Right lobe of liver (tissue), 6 donors: ENCODE data around the gene BRD3. TPM values are rescaled to one million over a fixed set of nuclear protein-coding genes. Genes with fewer than 3 reads are reported as not detected.

ENCODE experiments used
- ATAC-seq, 4 donors: fragments of 200-7000 bp; cut with Tn5 transposase; one replicate each; pipeline ENCODE4 v1.9.1; 2020; ENCODE audit warnings: mild to moderate bottlenecking in 4 of 4, moderate library complexity in 4 of 4
- DNase-seq, 3 donors: peaks; one replicate each; pipeline ENCODE4 v3.0.0-alpha.2; 2020
- H3K27ac ChIP-seq, 3 donors: fragments of 200-600 bp; one replicate each; pipeline ENCODE4 v1.8.0; 2022
- H3K27me3 ChIP-seq, 2 donors: fragments of 200-600 bp; one replicate each; pipeline ENCODE4 v1.8.0; 2022
- H3K36me3 ChIP-seq, 4 donors: fragments of 200-600 bp; sonication (generic) in 1 of 4; one replicate each; pipeline versions ENCODE4 v1.5.1 to v1.8.0; 2017 to 2022; ENCODE audit warnings: control low read depth in 1 of 4
- H3K4me1 ChIP-seq, 4 donors: fragments of 200-600 bp; sonication (generic) in 1 of 4; one replicate each; pipeline versions ENCODE4 v1.5.1 to v1.8.0; 2017 to 2022; ENCODE audit warnings: control low read depth in 1 of 4
- H3K4me3 ChIP-seq, 3 donors: fragments of 200-600 bp; one replicate each; pipeline ENCODE4 v1.8.0; 2022
- H3K9me3 ChIP-seq, 4 donors: fragments of 200-600 bp; sonication (generic) in 1 of 4; one replicate each; pipeline versions ENCODE4 v1.5.1 to v1.8.0; 2017 to 2022; ENCODE audit warnings: control low read depth in 1 of 4
- POLR2A ChIP-seq: fragments of 450-650 bp; IDR thresholded peaks from one replicate; pipeline ENCODE4 v1.6.1; 2017; ENCODE audit warnings: antibody characterized with exemption, mild to moderate bottlenecking
- WGBS: methylation state at CpG from one replicate; pipeline ENCODE4 v1.1.6; 2018; ENCODE audit warnings: low coverage, low lambda C conversion rate; ENCODE audit not compliant: insufficient coverage; ENCODE audit errors: missing lambda C conversion rate; 5-methylcytosine and 5-hydroxymethylcytosine counted together
- intact Hi-C, 2 donors: fragments of 100-400 bp; cut with DNase I; formaldehyde crosslinking; loops; one replicate each; pipeline versions ENCODE4 v1.11.2 to v1.14.1; 2022
- total RNA-seq, 6 experiments: library from RNA; depleted of rRNA in 2 of 6; stranded (reverse); fragments of >200 nt in 2 of 6; fragmentation: NEBNext Ultra II Directional in 3 of 6; extraction: Animal tissue kit (Norgen Biotek cat#: 25700) in 3 of 6; gene quantifications; one replicate each; pipeline versions ENCODE4 v1.1.0 to v1.2.4, GENCODE V29; 2016 to 2023
- TF ChIP-seq, protein P1 (sequence below), 4 donors: fragments of 200-600 bp in 3 of 4; fragments of 450-650 bp in 1 of 4; IDR thresholded peaks; one replicate each; pipeline versions ENCODE4 v1.5.1 to v1.8.0; 2016 to 2022; ENCODE audit warnings: antibody characterized with exemption in 4 of 4, mild to moderate bottlenecking in 2 of 4
- donor health status: DM: no; HTN: yes; CAD: no.
- donor health status: DM: no; HTN: no; CAD: no.
- donor health status: DM: no; HTN: no; CAD: no.
- donor health status: DM: no; HTN: yes; CAD: no.
- donor health status: DM: no; HTN: yes; CAD: no.

BRD3 gene
- total RNA-seq, 6 experiments from 2014 or later = 10.7 to 25.4 (median 21.1) TPM

DNA sequence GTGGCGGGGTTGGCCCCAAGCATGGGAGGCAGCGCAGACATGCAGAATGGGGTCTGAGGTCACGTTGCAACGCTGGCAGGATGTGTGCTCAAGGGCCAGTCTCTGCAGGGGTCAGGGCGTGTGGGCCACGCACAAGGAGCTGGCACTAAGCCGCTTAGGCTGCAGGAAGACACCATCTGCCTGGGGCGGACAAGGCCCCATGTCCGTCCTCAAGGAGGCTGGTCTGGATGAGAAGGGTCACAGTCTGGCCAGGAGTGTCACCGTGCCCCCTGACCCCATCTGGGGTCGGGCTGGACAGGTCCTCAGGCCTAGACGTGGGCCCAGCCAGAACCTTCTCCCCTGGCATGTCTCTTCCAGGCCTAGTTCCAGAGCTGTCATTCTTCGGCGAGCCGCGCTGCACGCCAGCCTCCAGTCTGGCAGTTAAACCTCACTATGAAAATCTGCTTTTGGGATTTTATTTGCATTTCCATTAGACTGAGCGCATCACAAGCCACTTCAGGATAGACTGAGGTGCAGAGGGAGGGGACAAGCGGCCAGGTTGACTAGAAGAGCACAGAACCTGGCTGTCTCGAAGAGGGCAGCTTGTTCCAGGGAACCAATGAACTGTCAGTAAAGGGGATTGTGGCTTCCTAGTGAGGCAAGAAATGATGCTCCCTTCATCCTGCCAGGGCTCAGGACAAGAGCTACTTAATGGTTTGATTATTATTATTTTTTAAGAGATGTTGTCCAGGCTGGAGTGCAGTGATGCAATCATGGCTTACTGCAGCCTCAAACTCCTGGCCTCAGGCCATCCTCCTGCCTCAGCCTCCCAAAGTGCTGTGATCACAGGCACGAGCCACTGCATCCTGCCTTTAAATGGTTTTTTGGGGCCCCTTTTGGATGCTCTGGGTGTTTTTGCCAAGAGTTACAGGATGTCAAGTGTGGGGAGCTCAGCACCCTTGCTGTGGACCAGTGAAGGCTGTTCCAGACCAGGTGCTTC, 38.3 kb downstream of the BRD3 start:
- DNase-seq = peak in 2 of 3 donors; percentile 19 to 56
- WGBS = 85% methylated on average over 5 of the region's 21 CpGs
- Histone ChIP-seq H3K36me3 (peaks cover 0 to 41% (median 19%) of the 10 kb centered on the region in 4 donors), H3K27ac (peak overlapping the region in 2 of 3 donors; percentile 40 to 48), H3K4me3 (no peak overlapping the region), H3K9me3 (no peaks in the 10 kb centered on the region), H3K4me1 (peaks cover 0 to 31% (median 9%) of the 10 kb centered on the region in 4 donors), H3K27me3 (no peaks in the 10 kb centered on the region)
- no peak for ATAC-seq
- TF ChIP-seq POLR2A = no peak
- TF ChIP-seq, protein P1, sequence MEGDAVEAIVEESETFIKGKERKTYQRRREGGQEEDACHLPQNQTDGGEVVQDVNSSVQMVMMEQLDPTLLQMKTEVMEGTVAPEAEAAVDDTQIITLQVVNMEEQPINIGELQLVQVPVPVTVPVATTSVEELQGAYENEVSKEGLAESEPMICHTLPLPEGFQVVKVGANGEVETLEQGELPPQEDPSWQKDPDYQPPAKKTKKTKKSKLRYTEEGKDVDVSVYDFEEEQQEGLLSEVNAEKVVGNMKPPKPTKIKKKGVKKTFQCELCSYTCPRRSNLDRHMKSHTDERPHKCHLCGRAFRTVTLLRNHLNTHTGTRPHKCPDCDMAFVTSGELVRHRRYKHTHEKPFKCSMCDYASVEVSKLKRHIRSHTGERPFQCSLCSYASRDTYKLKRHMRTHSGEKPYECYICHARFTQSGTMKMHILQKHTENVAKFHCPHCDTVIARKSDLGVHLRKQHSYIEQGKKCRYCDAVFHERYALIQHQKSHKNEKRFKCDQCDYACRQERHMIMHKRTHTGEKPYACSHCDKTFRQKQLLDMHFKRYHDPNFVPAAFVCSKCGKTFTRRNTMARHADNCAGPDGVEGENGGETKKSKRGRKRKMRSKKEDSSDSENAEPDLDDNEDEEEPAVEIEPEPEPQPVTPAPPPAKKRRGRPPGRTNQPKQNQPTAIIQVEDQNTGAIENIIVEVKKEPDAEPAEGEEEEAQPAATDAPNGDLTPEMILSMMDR (IDR thresholded peaks at IDR 0.05) = no peak
- intact Hi-C loops = no loop called here

DNA sequence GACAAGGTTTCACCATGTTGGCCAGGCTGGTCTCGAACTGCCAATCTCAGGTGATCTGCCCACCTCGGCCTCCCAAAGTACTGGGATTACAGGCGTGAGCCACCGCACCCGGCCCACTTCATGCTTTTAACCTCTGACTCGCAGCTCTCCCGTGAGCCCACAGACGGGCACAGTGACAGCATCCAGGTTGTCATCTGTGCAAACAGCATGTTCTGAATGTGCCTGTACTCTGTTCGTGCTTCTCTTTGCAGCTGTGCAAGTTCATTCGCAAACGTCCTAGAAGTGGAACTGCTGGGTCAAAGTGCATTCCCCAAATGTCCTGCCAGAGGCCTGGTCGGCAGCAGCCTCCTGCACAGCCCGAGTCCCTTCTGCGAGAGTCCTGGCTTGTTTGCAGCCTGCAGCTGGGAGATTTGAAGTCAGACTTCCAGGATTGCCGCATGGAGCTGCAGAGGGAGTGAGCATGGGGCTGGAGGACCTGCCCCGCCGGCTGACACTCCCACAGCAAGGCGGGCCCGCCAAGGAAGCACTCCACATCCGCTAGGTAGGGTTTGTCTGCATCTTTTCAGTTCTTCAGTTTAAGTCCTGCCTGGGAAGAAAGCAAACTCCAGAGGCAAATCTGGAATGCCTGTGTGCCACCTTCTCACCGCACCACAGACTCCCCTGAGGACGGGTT, 39.1 kb downstream of the BRD3 start:
- DNase-seq (peak in 2 of 3 donors; percentile 73 to 88), ATAC-seq (peak; percentile 21 to 57 (median 39))
- no peaks in the 10 kb centered on the region for H3K9me3 ChIP-seq
- H3K36me3 ChIP-seq = peaks cover 0 to 33% (median 14%) of the 10 kb centered on the region in 4 donors
- TF ChIP-seq, protein P1 (IDR thresholded peaks at IDR 0.05) = no peak
- peak overlapping the region in 2 of 3 donors; percentile 40 to 48 for H3K27ac ChIP-seq
- no peak overlapping the region for H3K4me3 ChIP-seq
- H3K4me1 ChIP-seq = peaks cover 0 to 31% (median 9%) of the 10 kb centered on the region in 4 donors
- 30% methylated on average over 3 of the region's 22 CpGs for WGBS
- H3K27me3 ChIP-seq = no peaks in the 10 kb centered on the region
- intact Hi-C loops = no loop called here

DNA sequence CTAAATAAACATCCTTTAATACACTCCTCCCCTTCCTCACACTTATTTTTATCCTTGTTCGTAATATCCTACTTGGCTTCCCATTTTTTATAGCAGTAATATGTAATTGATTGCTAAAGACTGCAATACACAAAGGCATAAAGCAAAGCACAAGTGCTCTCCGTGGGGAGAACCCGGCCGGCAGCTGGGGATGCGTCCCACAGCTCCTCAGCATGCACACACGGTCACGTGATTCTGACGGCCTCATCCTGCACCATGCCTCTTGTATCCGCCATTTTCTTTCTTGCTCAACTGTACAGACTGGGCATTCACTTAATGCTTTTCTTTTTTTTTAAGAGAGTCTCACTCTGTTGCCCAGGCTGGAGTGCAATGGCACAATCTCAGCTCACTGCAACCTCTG, 39.8 kb downstream of the BRD3 start:
- ATAC-seq = no peak
- Histone ChIP-seq H3K27ac (peak overlapping the region in 1 of 3 donors; percentile 48), H3K4me1 (peaks cover 0 to 31% (median 9%) of the 10 kb centered on the region in 4 donors), H3K27me3 (no peaks in the 10 kb centered on the region), H3K9me3 (no peaks in the 10 kb centered on the region), H3K36me3 (peaks cover 0 to 28% (median 11%) of the 10 kb centered on the region in 4 donors), H3K4me3 (no peak overlapping the region)
- intact Hi-C loops = no loop called here
- 95% methylated on average over 8 of the region's 9 CpGs for WGBS
- TF ChIP-seq, protein P1 (IDR thresholded peaks at IDR 0.05) = no peak
- DNase-seq = peak in 1 of 3 donors; percentile 25

DNA sequence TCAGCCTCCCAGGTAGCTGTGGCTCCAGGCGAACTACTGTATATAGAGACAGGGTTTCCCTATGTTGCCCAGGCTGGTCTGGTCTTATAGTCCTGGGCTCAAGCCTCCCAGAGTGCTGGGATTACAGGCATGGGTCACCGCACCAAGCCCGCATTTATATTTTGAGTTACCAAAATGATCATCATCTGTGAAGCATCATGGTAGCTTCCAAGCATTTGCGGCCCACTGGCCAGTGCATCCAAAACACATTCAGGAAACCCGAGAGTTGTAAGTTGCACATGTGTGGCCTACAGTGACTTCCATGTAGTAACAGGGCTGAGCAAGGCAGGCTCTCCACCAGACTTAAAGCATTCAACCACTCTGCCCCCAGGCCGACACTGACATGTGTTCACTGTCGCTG, 40.3 kb downstream of the BRD3 start:
- TF ChIP-seq POLR2A = no peak
- TF ChIP-seq, protein P1 (IDR thresholded peaks at IDR 0.05) = no peak
- H3K9me3 ChIP-seq = no peaks in the 10 kb centered on the region
- H3K27me3 ChIP-seq = no peaks in the 10 kb centered on the region
- DNase-seq (peak in 1 of 3 donors; percentile 33), ATAC-seq (no peak)
- intact Hi-C loops = no loop called here
- no peak overlapping the region for H3K27ac ChIP-seq
- WGBS = 100% methylated on average over 1 of the region's 7 CpGs
- H3K36me3 ChIP-seq = peaks cover 0 to 23% (median 9%) of the 10 kb centered on the region in 4 donors
- H3K4me1 ChIP-seq = peaks cover 0 to 31% (median 9%) of the 10 kb centered on the region in 4 donors
- H3K4me3 ChIP-seq = no peak overlapping the region
